Cortex of kidney (tissue), 1 donor: Measurements from ENCODE around the gene MAPK12.

ENCODE experiments used
- DNase-seq: peaks from one replicate; lab custom pipeline; 2025; lab: John Stamatoyannopoulos, UW

The MAPK12 gene

DNA sequence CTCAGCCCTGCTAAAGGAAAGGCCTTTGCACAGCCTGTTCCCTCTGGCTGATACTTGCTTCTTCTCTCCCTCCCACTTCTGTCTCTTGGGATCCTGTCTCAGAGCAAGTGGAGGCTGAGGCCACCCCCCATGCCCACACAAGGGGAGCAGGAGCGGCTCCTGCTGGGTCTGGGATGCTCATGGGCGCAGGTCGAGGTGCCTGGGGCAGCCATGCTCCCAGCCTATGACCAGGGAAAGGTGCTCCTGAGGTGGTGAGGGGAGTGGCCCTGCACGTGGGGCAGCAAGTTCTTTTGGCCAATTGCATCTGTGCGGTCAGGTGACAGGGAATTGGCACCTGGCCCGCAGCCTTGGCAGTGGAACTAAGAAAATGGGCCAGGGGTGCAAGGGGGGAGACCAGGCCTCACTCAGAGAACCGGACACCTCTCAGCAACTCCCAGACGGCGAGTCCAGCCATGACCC is 7.2 kb upstream of the MAPK12 start:
- DNase-seq: no peak

DNA sequence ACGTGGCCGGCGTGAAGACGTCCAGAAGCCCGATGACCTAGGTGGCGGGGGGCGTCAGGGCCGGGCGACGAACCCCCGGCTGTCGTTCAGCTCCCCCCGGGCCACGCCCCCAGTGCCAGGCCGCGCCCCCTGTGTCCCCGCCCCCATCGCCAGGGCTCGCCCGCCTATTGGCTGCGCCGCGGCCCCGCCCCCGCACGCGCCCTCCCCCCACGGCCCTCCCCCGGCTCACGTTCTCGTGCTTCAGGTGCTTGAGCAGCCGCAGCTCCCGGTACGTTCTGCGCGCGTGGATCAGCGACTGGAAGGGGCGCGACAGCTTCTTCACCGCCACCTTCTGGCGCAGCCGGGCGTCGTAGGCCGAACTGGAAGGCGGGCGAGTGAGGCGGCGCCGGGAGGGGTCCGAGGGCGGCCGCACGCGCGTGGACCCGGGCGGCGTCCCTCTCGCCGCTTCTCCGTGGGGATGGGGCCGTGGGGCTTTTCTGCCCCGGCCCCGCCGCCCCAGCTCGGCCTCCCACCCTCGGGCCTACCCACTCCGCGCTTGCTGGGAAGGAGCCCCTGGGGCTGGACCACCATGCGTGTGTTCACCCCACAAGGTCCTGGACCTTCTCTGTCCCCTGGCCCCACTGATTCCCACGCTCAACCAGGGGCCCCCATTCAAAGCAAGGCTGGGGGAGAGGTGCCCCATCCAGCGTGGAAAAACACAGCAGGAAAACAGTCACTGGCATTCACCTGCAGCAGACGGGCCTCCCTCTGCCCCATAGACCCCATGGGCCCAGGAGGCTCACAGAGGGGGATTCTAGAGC is 6.3 kb upstream of the MAPK12 start:
- no peak for DNase-seq

DNA sequence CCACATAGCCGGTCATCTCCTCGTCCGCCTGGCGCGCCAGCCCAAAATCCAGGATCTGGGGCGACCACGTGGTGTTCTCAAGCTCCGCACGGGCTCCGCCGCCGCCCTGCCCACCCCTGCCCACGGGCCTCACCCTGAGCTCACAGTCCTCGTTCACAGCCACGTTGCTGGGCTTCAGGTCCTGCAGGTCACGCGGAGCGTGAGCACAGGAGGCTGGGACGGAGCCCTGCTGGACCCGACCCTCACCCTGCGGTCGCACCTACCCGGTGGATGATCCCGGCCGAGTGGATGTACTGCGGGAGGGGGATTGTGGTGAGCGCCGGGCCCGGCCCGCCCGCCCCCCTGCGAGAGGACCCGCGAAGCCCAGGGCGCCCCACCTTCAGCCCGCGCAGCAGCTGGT is 5.5 kb upstream of the MAPK12 start:
- DNase-seq: no peak

DNA sequence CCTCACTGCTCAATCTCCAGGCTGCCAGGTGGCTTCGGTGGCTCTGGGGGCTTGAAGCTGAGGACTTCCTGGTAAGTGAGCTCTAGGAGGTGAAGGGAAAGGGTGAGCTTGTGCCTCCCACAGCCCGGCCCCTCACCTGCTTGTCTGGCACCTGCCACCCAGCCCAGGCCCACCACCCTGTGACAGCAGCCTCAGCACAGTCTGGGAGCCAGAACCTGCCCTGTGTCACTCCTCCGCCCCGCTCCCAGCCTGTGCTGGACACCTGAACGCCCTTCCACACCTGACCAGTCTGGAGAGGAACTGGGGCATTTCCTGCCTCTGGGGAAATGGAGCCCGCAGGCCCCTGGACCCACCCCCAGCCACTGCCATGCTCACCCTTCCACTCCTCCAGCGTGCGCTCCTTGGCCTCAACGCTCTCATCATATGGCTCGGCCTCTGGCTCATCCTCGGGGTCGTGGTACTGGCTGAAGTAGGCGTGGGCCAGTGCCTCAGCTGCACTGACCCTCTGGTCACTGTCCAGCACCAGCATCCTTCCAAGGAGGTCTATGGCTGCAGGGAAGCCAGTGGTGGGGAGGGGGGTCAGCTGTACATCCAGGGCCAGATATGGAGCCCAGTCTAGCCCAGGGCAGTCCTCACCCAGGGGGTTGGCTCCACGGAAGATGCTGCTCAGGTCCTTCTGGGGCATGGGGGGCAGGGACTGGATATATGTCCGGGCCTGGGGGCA is 3.6 kb upstream of the MAPK12 start:
- DNase-seq: no peak

DNA sequence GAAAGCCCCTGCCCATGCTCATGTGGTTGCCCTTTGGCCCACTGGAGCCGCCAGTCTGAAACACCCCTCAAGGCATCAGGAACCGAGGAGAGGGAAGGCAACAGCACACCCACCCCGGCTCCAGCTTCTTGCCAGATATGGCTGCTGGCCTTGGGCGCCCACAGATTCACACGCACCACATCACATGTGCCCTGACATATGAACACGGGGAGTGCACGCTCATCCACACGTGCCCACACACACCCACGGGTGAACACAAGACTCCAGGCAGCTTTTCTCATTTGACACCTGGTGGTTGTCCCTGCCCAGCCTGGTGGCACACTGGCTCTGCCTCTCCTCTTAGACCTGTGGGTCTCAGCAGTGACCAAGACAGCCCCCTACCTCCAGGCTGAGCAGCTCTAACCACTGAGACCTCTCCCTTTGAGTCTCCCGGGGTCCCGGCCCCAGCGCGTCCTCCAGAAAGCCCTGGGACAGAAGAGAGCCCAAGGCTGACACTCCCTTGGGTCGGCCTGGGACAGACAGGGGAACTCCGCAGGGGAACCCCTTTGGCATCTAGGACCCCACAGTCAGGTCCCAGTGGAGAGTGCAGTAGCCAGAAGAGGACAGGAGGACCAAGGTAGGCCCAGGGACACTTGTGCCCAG is 2.7 kb upstream of the MAPK12 start:
- no peak for DNase-seq

DNA sequence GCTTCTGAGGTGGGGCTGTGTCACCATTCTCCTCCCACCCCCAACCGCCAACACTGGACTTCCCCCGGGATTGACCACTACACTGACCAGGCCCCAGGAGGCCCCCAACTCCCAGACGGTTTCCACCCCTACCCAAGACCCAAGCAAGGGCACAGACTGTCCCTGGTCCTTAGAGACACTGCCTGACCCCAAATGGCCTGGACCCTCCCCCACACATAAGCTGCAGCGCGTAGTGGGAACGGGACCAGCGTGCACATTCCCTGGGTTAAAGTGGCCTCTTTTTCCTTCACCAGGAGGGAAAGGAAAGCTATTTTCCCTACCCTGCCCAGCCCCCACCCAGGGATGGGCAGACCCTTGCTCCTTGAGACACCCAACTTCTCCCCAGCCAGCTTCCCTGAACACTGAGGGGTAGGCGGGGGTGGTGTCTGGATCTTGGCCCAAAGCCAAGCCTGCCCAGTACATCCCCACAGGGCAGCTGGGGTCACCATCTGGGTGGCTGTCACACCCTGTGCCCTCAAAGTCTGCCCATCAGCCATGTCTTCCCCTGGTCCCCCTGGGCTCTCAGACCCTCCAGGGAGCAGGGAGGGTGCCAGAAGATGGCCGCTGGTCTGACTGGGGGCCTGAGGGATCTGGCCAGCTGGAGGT is 1.6 kb upstream of the MAPK12 start:
- DNase-seq: no peak

DNA sequence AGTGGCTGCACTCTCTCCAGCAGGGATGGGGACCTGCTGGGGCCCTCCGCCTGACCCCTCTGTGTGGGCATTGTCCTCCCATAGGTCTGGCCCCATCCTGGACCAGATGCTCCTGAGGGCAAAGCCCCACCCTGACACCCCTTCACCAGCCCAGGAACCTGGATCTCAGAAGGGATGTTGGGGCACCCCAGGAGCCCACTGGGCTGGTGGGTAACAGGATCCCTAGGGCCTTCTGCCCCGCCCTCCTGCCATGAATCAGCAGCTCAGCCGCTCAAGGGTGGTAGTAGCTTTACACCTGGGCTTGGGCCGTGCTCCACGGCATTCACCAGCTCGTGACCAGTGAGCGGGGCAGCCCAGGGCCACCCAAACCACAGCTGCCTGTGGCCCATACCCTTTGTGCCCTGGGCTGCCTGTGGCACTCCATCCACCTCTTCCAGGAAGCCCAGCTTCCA is 1.0 kb upstream of the MAPK12 start:
- DNase-seq: no peak

DNA sequence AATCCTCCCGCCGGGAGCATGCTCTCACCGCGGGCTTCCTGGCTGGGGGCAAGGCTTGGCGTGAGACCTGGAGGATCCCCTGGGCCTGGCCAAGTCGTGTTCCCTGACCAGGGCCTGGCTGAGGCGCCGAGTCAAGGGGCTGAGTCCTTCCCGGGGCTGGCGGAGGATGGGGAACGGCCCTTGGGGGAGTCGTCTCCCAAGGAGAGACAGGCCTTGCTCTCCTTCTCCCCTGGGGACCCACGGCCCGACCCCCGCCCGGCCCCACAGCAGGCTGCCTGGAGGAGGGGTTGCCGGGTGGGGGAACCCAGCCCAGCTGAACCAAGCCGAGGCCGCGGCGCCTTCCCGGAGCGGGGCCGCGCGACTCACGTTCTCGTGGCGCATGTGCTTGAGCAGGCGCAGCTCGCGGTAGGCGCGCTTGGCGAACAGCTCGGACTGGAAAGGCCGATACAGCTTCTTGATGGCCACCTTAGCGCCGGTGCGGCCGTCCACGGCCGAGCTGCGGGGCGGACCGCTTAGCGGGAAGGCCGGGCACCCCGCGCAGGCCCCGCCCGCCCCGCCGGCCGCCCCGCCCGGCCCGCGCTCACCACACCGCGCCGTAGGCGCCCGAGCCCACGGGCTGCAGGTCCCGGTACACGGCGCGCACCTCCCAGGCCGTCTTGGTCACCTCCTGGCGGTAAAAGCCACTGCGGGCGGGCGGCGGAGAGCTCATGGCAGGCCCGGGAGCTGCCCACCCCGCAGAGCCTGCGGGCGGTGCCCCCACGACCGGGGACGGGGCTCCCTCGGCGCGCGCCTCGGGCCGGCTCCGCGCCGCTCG is 475 bp downstream of the MAPK12 start:
- no peak for DNase-seq

DNA sequence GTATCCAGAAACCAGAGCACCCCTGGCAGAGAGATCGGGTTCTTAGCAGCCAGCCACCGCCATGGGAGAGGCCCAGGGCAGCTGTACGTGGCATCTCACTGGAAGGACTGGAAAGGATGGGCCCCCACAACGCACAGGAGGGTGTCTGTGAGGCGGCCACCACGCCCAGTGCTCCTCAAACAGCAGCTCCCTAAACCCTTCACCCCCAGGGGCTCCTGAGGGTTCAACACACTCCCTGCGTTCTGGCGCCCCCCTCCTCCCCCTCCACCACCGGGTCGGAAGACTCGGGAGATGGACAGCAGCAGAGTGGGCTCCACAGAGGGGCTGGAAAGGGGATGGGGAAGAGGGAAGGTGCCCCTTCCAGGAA is 1.1 kb downstream of the MAPK12 start:
- no peak for DNase-seq

DNA sequence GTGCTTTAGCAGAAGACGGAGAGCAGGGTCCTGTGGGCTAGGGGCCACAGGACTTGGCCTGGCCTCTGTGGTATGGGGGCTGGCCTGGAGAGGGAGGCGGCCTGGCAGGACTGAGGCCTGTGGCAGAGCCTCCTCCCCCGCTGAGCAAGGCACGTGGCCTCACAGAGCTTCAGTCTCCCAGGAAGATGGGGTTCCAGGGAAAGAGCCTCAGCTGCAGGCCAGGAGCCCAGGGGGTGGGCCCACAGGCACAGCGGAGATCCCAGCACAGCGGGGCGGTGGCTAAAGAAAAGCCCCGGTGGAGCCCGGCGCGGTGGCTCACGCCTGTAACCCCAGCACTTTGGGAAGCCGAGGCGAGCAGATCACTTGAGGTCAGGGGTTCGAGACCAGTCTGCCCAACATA is 2.2 kb downstream of the MAPK12 start:
- DNase-seq: no peak

DNA sequence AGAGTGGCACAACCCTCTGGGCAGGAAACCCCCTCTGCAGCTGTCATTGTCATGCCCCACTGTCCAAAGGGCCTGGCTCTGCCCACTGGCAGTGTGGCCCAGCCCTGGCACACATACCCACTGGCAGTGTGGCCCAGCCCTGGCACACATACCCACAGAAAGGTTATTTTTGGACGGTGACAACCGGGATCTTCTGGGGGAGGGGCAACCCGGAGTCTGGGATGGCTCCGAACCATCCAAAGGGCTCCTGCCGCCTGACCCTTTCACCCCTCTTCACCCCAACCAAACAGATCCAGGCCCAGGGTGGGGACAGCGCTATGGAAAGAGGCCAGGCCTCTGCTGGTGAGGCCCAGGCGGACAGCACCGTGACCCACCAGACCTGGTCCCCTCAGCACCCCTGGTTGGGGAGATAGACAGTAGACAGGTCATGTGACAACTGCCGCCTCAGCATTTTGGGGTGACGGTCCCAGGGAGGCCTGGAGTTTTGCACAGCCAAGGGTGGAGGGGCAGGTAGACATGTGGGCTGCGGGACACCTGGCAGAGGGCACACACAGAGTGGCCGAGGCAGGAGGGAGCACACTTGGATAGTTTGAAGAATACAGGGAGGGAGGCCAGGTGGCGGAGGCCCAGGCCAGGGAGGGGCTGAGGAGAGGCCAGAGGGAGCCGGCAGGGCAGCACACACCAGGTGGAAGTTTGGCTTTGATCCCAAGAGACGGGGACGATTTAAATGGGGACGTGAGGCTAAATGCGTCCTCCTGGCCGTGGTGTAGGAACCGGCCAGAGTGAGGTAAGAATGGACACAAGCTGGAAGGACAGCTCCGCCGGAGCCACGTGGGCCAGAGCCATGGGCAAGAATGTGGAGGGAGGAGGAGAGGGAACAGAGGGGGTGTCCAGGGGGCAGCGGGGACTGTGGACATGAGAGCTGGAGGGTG is 2.9 kb downstream of the MAPK12 start:
- DNase-seq: no peak

DNA sequence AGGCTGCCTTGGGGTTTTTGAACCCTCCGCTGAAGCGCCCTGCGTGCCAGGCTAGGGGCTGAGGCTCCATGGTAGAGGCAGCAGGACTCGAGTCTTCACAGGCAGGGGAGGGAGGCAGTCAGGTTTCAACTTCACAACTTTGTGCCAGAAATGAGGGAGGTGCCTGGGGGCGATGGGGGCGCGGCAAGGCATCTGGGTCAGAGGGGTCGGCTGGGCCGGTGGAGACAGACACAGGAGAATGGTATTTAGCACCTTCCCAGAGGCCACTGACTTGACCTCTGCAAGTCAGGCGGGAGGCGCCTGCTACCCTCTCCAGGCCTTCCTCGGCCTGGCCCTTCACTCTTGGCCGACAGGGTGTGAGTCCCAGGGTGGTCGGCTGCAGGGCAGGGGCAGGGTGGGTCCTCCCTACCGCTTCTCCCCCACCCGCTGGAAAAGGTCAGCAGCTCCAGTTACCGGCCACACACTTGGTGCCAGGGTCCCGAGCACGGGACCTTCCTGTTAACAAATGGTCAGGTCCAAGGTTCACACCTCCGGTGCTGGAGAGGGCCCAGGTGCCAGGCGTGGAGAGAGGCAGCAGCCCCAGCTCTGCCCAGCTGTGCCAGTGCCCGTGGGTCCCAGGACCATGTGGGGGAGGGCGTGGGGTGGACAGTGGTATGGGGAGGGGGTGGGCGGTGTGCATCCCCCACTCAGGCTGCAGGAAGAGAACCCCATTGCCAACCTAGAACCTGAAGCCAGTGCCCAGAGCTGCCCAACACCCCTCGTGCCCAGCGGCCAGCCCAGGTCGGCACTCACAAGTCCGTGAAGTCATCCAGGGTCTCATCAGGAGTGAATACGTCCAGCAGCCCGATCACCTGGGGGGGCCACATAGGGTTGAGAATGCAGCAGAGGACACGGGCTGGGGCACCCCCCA is 3.8 kb downstream of the MAPK12 start:
- no peak for DNase-seq

DNA sequence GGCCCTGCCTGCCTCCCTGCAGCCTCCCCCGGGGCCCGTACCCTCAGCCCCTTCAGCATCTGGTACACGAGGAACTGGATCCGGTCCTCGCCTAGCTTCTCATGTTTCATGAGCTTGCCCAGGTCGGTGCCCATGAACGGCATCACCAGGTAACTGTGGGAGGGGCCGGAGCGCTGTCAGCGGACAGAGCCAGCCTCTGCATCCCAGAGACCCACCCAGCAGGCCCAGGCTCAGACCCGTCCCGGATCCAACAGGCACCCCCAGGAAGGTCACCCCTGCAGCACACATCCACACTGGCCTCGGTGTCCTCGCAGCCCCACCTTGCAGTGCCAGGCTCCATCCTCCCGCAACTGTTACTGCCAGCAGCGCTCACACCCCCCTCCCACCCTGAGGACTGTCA is 4.4 kb downstream of the MAPK12 start:
- no peak for DNase-seq

DNA sequence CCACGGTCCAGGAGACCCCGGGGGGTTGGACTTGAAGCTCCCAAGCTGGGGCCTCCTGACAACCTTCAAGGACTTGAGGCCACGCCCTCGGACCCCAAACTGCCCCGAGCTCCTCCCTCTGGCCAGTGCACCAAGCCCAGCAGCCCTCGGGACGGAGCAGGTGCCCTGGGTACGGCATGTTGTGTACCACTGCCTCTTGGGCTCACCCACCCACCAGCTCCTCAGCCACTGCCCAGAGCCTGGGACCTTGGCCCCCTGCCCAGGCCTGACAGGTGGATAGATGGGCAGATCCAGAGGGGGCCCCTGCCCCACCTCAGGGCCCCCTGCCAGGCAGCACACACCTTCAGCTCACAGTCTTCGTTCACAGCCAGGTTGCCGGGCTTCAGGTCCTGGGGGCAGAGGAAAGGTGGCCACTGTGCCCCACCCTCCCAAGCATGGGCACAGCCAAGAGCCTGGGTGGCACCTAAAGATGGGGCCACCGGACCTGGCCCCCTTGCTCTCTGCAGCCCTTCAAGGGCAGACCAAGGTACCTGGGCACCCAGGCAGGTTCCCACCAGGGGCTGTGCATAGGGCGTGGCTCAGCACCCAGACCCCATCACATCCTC is 5.1 kb downstream of the MAPK12 start:
- no peak for DNase-seq

DNA sequence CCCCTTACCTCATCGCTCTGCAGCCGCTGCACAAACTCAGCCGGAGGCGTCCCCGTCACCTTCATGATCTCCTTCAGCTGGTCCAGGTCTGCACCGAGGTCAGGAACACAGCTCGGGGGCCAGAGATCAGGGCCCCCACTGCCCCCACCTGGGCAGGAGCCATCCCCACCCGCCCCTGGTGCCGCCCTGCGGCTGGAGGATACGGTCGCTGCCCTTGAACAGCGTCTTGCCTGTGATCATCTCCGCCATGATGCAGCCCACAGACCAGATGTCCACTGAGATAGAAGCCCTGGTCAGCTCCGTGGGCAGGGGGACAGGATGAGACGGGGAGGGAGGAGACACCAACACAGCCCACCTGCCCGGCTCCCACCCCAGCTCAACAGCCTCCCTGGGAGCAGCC is 5.9 kb downstream of the MAPK12 start:
- DNase-seq: no peak

DNA sequence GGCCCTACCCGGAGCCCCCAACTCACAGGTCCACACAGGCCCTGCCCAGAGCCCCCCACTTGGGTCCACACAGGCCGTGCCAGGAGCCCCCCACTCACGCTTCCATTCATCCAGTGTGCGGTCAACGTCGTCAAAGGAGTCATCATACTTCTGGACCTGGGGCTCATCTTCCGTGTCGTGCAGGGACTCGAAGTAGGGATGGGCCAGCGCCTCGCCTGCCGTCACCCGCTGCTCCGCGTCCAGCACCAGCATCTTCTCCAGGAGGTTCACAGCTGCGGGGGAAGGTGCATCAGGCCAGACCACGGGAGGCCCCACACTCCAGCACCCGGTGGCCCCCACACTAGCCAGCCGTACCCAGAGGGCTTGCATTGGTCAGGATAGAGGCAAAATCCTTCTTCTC is 6.4 kb downstream of the MAPK12 start:
- no peak for DNase-seq

DNA sequence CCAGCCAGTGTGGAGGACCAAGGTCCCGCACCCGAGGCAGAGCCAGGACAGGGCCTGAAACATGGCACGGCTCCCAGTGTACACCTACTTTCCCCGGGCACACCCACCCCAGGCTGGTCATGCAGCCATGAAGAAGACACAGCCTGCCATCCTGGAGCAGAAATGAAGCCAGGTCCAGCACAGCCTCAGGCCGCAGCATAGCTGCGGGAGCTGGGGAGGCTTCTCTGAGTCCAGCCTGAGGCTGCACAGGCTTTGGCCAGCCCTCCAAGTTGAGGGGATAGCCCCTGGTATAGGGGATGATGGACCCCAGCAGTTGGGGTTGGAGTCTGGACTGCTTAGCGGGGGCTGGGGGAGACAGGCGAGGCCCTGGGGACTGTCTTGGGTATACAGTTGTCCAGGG is 7.5 kb downstream of the MAPK12 start:
- DNase-seq: no peak

DNA sequence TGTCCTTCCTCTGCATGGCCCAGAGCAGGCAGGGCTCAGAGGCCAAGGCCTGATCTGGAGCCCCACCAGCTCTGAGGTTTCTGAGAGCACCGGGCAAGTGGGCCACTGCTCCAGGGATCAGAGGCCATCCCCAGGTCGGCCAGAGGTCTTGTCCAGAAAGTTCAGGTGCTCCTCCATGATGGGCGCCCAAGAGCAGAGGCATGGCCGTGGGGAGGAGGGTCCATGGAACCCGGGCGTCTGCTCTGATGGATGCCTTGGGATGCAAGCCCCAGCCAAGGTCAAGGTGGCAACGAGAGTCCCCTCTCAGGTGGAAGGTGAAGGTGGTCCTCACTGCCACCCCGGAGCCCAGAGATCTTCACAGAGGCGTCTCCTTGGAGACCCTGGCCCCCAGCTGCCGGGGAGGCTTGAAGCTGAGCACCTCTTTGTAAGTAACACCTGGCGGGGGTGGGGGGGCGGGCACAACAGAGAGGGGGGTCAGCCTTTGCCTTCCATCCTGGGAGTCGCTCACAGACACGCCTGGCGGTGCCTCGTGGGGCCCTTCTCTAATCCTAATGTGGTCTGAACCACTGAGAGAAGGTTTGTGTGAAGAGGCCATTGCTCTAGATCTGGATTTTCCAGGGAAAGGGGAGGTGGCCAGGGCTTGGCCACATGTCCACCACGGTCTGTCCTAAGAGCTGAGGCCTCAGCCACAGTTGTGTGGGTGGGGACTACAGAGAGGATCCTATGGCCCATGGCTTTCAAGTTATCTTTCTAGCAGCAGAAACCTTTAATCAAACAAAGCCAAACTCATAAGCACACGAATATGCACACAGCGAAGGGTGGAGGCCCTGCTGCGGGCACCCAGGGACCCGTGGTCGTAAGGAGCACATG is 8.2 kb downstream of the MAPK12 start:
- DNase-seq: no peak
